GM12878 (cell line): ENCODE results near the gene OR4K2.

ENCODE experiments used
- CHD2 ChIP-seq: IDR thresholded peaks from 2 replicates; pipeline ENCODE4 v1.6.1; 2011; ENCODE audit warnings: low read depth, low read length, improper control_type of control experiment, borderline replicate concordance
- KDM1A ChIP-seq: fragments of 200-600 bp; sonication (generic); IDR thresholded peaks from 2 replicates; pipeline ENCODE4 v1.6.1; 2016; ENCODE audit warnings: borderline replicate concordance
- NR2C2 ChIP-seq: IDR thresholded peaks from 2 replicates; pipeline ENCODE4 v1.6.1; 2011; ENCODE audit warnings: borderline replicate concordance, low read depth; ENCODE audit not compliant: control insufficient read depth, insufficient read length
- POLR2A ChIP-seq: IDR thresholded peaks from 2 replicates; pipeline ENCODE4 v1.6.1; 2011; ENCODE audit warnings: low read depth, mild to moderate bottlenecking, low read length
- RAD21 ChIP-seq: IDR thresholded peaks from 2 replicates; pipeline ENCODE4 v1.6.1; 2011; ENCODE audit warnings: mild to moderate bottlenecking, low read depth, low read length, moderate library complexity; ENCODE audit not compliant: insufficient read depth
- RCOR1 ChIP-seq: conservative IDR thresholded peaks from 2 replicates; pipeline ENCODE4 v1.6.1; 2012; ENCODE audit warnings: low read depth, low read length, improper control_type of control experiment
- ZNF24 ChIP-seq: fragments of 450-650 bp; IDR thresholded peaks from 2 replicates; pipeline ENCODE4 v1.6.1; 2017; ENCODE audit warnings: antibody characterized with exemption, mild to moderate bottlenecking
- TF ChIP-seq, protein P1 (sequence below), 3 experiments: IDR thresholded peaks in 2 of 3; conservative IDR thresholded peaks in 1 of 3; 2 replicates each; pipeline ENCODE4 v1.5.1; 2011; ENCODE audit warnings: low read depth in 3 of 3, low read length in 3 of 3, mild to moderate bottlenecking in 3 of 3, control low read depth in 2 of 3, moderate library complexity in 2 of 3, inconsistent platforms in 1 of 3, mixed read lengths in 1 of 3; ENCODE audit not compliant: control insufficient read depth in 2 of 3, insufficient read depth in 1 of 3; ENCODE audit errors: extremely low read depth in 1 of 3
- TF ChIP-seq, protein P2 (sequence below): IDR thresholded peaks from 2 replicates; pipeline ENCODE4 v1.6.1; 2012; ENCODE audit warnings: low read depth, low read length, improper control_type of control experiment
- TF ChIP-seq, protein P3 (sequence below): IDR thresholded peaks from 2 replicates; pipeline ENCODE4 v1.6.1; 2012; ENCODE audit warnings: low read length, inconsistent platforms

DNA sequence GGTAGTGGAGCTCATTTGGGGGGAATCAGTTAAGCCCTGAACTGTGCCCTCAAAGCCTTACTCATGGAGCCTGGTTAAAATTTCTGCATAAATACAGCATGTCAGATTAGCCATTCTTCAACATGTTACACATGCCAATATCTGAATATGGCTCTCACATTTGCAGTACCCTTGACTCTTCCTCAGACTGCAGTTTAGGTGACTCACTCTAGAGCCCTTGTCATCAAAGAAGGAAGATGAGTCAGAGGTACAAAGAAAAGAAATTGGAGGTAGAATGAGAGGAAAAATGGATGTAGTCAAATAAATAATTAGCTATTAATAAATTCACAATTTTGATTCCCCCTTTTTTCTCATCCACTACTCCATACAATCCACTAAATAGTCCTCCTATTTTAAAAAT lies 23.6 kb upstream of the OR4K2 start:
- TF ChIP-seq ZNF24 (no peak), NR2C2 (no peak), RAD21 (no peak), CHD2 (no peak), KDM1A (no peak), POLR2A (no peak), RCOR1 (no peak)
- TF ChIP-seq, protein P1, sequence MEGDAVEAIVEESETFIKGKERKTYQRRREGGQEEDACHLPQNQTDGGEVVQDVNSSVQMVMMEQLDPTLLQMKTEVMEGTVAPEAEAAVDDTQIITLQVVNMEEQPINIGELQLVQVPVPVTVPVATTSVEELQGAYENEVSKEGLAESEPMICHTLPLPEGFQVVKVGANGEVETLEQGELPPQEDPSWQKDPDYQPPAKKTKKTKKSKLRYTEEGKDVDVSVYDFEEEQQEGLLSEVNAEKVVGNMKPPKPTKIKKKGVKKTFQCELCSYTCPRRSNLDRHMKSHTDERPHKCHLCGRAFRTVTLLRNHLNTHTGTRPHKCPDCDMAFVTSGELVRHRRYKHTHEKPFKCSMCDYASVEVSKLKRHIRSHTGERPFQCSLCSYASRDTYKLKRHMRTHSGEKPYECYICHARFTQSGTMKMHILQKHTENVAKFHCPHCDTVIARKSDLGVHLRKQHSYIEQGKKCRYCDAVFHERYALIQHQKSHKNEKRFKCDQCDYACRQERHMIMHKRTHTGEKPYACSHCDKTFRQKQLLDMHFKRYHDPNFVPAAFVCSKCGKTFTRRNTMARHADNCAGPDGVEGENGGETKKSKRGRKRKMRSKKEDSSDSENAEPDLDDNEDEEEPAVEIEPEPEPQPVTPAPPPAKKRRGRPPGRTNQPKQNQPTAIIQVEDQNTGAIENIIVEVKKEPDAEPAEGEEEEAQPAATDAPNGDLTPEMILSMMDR (IDR thresholded peaks at IDR 0.05 in 2 of 3, conservative IDR thresholded peaks at IDR 0.05 in 1 of 3; ENCODE audit: control insufficient read depth in 2 of 3, extremely low read depth in 1 of 3, insufficient read depth in 1 of 3, low read depth in 3 of 3, low read length in 3 of 3): no peak
- TF ChIP-seq, protein P2, sequence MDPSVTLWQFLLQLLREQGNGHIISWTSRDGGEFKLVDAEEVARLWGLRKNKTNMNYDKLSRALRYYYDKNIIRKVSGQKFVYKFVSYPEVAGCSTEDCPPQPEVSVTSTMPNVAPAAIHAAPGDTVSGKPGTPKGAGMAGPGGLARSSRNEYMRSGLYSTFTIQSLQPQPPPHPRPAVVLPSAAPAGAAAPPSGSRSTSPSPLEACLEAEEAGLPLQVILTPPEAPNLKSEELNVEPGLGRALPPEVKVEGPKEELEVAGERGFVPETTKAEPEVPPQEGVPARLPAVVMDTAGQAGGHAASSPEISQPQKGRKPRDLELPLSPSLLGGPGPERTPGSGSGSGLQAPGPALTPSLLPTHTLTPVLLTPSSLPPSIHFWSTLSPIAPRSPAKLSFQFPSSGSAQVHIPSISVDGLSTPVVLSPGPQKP: no peak
- TF ChIP-seq, protein P3, sequence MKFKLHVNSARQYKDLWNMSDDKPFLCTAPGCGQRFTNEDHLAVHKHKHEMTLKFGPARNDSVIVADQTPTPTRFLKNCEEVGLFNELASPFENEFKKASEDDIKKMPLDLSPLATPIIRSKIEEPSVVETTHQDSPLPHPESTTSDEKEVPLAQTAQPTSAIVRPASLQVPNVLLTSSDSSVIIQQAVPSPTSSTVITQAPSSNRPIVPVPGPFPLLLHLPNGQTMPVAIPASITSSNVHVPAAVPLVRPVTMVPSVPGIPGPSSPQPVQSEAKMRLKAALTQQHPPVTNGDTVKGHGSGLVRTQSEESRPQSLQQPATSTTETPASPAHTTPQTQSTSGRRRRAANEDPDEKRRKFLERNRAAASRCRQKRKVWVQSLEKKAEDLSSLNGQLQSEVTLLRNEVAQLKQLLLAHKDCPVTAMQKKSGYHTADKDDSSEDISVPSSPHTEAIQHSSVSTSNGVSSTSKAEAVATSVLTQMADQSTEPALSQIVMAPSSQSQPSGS: no peak
